HG02588 (cell line): ENCODE data around the gene SSR4.
"Not testable (repeated sequence)": the region's sequence is repeated elsewhere in the genome, so short reads cannot be mapped to it uniquely, and the experiment has no call there.

Source experiments
- ATAC-seq: cut with Tn5 transposase; IDR thresholded peaks from one replicate; pipeline ENCODE4 v1.9.1; 2021; ENCODE audit warnings: mild to moderate bottlenecking, moderate library complexity; ENCODE audit not compliant: unreplicated experiment

Gene SSR4

GRCh38 chrX:153803211-153804099 is 9.0 kb downstream of the SSR4 start:
- ATAC-seq, result no peak

GRCh38 chrX:153804100-153804595 is 9.7 kb downstream of the SSR4 start:
- no peak for ATAC-seq

- ATAC-seq, result no peak
Measured at GRCh38 chrX:153804621-153805020, 10.2 kb downstream of the SSR4 start.

- no peak for ATAC-seq
Measured at GRCh38 chrX:153805436-153805835, 11.0 kb downstream of the SSR4 start.

GRCh38 chrX:153806999-153807575 is 12.6 kb downstream of the SSR4 start:
- no peak for ATAC-seq

GRCh38 chrX:153807976-153808375 is 13.5 kb downstream of the SSR4 start:
- ATAC-seq, result no peak

- ATAC-seq, result no peak
Measured at GRCh38 chrX:153812220-153812619, 17.8 kb downstream of the SSR4 start.

GRCh38 chrX:153813161-153813560 is 18.7 kb downstream of the SSR4 start:
- no peak for ATAC-seq

GRCh38 chrX:153814591-153815315 is 20.3 kb downstream of the SSR4 start:
- ATAC-seq, result no peak

GRCh38 chrX:153816831-153817690 is 22.6 kb downstream of the SSR4 start:
- ATAC-seq, result no peak

- ATAC-seq, result not testable (repeated sequence)
Measured at GRCh38 chrX:153818064-153818463, 23.6 kb downstream of the SSR4 start.

GRCh38 chrX:153818571-153819383 is 24.3 kb downstream of the SSR4 start:
- ATAC-seq, result no peak

- no peak for ATAC-seq
Measured at GRCh38 chrX:153819384-153820040, 25.0 kb downstream of the SSR4 start.

- no peak for ATAC-seq
Measured at GRCh38 chrX:153820601-153821000, 26.1 kb downstream of the SSR4 start.

GRCh38 chrX:153821066-153821465 is 26.6 kb downstream of the SSR4 start:
- ATAC-seq, result no peak

GRCh38 chrX:153824348-153824747 is 29.9 kb downstream of the SSR4 start:
- no peak for ATAC-seq

- ATAC-seq, result no peak
Measured at GRCh38 chrX:153825042-153825441, 30.6 kb downstream of the SSR4 start.

GRCh38 chrX:153827016-153827415 is 32.5 kb downstream of the SSR4 start:
- ATAC-seq, result no peak

- no peak for ATAC-seq
Measured at GRCh38 chrX:153827903-153828302, 33.4 kb downstream of the SSR4 start.
